ENCODE measurements around the gene NUTM2F. TPM values are rescaled to one million over a fixed set of nuclear protein-coding genes. Genes with fewer than 3 reads are reported as not detected.

Gene NUTM2F
- total RNA-seq, 1 donor from 2014 or later, result not detected

DNA sequence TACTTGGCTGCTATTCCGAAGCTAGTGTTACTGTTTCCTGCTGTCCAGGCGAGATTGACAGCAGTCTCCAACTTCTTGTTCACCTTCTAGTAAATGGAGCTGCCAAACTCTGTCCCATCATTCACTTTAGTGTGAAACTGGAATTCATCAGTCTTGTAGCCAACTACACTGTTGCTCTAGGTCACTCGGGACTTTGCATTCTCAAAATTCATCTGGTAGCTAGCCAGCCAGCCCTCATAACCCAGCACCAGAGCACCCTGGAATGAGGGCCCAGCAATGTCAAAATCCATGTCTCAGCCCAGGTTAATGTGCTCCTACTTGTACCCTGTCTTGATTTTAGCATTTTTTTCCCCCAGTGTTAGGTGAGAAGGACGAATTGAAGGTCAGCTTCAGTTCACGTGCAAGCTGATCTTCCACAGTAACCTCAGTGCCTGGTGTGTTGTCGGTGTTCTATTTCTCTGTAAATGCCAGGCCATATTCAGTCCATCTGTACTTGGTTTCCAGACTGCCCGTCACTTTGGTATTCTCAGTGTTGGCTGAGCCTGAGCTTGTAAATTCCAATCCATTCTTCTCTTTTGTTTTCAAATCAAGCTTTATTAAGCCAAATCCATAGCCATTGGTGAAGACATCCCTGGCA lies 40.4 kb downstream of the NUTM2F start:
- Mint-ChIP-seq H3K36me3 (peaks cover 12% of the 10 kb centered on the region), H3K4me1 (no peaks in the 10 kb centered on the region), H3K27me3 (ENCODE audit: insufficient read depth, low read depth) (peaks cover 2% of the 10 kb centered on the region), H3K27ac (no peak overlapping the region), H3K9me3 (peaks cover 4% of the 10 kb centered on the region), H3K4me3 (no peak overlapping the region)
- Histone ChIP-seq H3K36me3 (peaks cover 10% of the 10 kb centered on the region), H3K79me2 (ENCODE audit: low read depth) (no peaks in the 10 kb centered on the region), H3K4me3 (no peak overlapping the region), H3K9ac (no peak overlapping the region), H3K4me2 (no peak overlapping the region), H2AFZ (replicated peaks) (no peak overlapping the region), H3K27me3 (no peaks in the 10 kb centered on the region), H3K9me3 (ENCODE audit: low read depth) (peaks cover 6% of the 10 kb centered on the region), H3K27ac (no peak overlapping the region), H3F3A (ENCODE audit: low read depth) (no peaks in the 10 kb centered on the region), H3K4me1 (no peaks in the 10 kb centered on the region), H4K20me1 (ENCODE audit: low read depth) (no peaks in the 10 kb centered on the region)
- DNase-seq (ENCODE audit: low spot score), result no peak
- TF ChIP-seq, protein P1, sequence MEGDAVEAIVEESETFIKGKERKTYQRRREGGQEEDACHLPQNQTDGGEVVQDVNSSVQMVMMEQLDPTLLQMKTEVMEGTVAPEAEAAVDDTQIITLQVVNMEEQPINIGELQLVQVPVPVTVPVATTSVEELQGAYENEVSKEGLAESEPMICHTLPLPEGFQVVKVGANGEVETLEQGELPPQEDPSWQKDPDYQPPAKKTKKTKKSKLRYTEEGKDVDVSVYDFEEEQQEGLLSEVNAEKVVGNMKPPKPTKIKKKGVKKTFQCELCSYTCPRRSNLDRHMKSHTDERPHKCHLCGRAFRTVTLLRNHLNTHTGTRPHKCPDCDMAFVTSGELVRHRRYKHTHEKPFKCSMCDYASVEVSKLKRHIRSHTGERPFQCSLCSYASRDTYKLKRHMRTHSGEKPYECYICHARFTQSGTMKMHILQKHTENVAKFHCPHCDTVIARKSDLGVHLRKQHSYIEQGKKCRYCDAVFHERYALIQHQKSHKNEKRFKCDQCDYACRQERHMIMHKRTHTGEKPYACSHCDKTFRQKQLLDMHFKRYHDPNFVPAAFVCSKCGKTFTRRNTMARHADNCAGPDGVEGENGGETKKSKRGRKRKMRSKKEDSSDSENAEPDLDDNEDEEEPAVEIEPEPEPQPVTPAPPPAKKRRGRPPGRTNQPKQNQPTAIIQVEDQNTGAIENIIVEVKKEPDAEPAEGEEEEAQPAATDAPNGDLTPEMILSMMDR (IDR thresholded peaks at IDR 0.05), result no peak
- TF ChIP-seq EZH2 (IDR thresholded peaks at IDR 0.05) (no peak), EZH2phosphoT487 (IDR thresholded peaks at IDR 0.05) (no peak)

DNA sequence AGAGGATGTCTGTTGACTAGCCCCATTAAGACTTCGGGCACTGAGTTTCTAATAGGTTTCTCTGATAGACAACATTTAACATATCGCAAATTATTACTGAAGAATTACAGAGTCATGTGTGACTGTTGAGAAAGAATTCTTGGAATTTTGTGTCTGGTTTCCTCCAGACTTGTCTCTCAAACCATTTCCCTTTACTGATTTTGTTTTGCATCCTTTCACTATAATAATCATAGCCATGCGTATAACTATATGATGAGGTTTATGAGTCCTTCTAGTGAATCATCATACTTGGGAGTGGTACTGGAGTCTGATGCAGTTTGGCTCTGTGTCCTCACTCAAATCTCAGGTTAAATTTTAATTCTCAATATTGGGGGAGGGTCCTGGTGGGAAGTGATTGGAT lies 42.3 kb downstream of the NUTM2F start:
- Histone ChIP-seq H2AFZ (replicated peaks) (no peak overlapping the region), H3K4me3 (no peak overlapping the region), H3K9me3 (ENCODE audit: low read depth) (peaks cover under 1% of the 10 kb centered on the region), H3K27me3 (no peaks in the 10 kb centered on the region), H3F3A (ENCODE audit: low read depth) (no peaks in the 10 kb centered on the region), H3K27ac (no peak overlapping the region), H3K4me2 (no peak overlapping the region), H3K4me1 (no peaks in the 10 kb centered on the region), H3K36me3 (peaks cover 3% of the 10 kb centered on the region), H4K20me1 (ENCODE audit: low read depth) (no peaks in the 10 kb centered on the region), H3K9ac (no peak overlapping the region), H3K79me2 (ENCODE audit: low read depth) (no peaks in the 10 kb centered on the region)
- Mint-ChIP-seq H3K9me3 (peaks cover under 1% of the 10 kb centered on the region), H3K4me1 (no peaks in the 10 kb centered on the region), H3K27ac (no peak overlapping the region), H3K27me3 (ENCODE audit: insufficient read depth, low read depth) (peaks cover 3% of the 10 kb centered on the region), H3K36me3 (peaks cover 18% of the 10 kb centered on the region), H3K4me3 (no peak overlapping the region)
- DNase-seq (ENCODE audit: low spot score), result no peak
- TF ChIP-seq EZH2phosphoT487 (IDR thresholded peaks at IDR 0.05) (no peak), EZH2 (IDR thresholded peaks at IDR 0.05) (no peak)
- TF ChIP-seq, protein P1 (IDR thresholded peaks at IDR 0.05), result no peak

DNA sequence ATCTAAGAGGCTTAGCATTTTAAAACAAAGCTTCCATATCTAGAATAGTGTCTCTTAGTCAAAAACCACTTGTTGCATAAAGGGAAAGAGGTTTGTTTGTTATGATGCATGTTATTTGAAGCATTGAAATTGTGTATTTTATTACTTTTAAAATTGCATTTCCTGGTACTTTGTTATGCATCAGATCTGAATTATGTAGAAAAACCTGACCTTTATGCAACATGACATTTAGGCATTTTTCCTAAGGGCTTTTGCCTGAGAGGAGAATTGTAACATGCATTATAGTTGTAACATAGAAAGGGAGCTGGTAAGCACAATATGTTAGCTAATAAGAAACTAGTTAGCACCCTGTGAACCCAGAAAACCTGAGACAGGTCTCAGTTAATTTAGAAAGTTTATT lies 47.3 kb downstream of the NUTM2F start:
- no peak overlapping the region for H3K4me2 ChIP-seq
- no peaks in the 10 kb centered on the region for H3K36me3 ChIP-seq
- Mint-ChIP-seq H3K27me3 (ENCODE audit: insufficient read depth, low read depth) (peaks cover 5% of the 10 kb centered on the region), H3K4me1 (no peaks in the 10 kb centered on the region), H3K36me3 (peaks cover 42% of the 10 kb centered on the region), H3K4me3 (no peak overlapping the region), H3K27ac (no peak overlapping the region), H3K9me3 (peaks cover 10% of the 10 kb centered on the region)
- H3K9me3 ChIP-seq (ENCODE audit: low read depth), result no peaks in the 10 kb centered on the region
- no peak for DNase-seq (ENCODE audit: low spot score)
- no peak overlapping the region for H3K4me3 ChIP-seq
- H4K20me1 ChIP-seq (ENCODE audit: low read depth), result no peaks in the 10 kb centered on the region
- H3K27ac ChIP-seq, result no peak overlapping the region
- no peaks in the 10 kb centered on the region for H3K4me1 ChIP-seq
- no peak overlapping the region for H2AFZ ChIP-seq (replicated peaks)
- H3K27me3 ChIP-seq, result no peaks in the 10 kb centered on the region
- H3F3A ChIP-seq (ENCODE audit: low read depth), result no peaks in the 10 kb centered on the region
- H3K79me2 ChIP-seq (ENCODE audit: low read depth), result no peaks in the 10 kb centered on the region
- H3K9ac ChIP-seq, result no peak overlapping the region
- TF ChIP-seq EZH2 (IDR thresholded peaks at IDR 0.05) (no peak), EZH2phosphoT487 (IDR thresholded peaks at IDR 0.05) (no peak)
- TF ChIP-seq, protein P1 (IDR thresholded peaks at IDR 0.05), result no peak

Data from neural progenitor cell (in vitro differentiated cells).